OCI-M2 (cell line): Measurements from ENCODE around the gene TADA2B.

Experiments used
- DNase-seq: peaks from one replicate; lab custom pipeline; 2025; ENCODE audit not compliant: unreplicated experiment; lab: John Stamatoyannopoulos, UW

TADA2B gene

GRCh38 chr4:7037425-7037824, 5.7 kb upstream of the TADA2B start:
- DNase-seq, result no peak

- no peak for DNase-seq
These were observed 2.4 kb upstream of the TADA2B start for GRCh38 chr4:7040765-7041164.

- no peak for DNase-seq
These were observed 1.9 kb upstream of the TADA2B start for GRCh38 chr4:7041246-7041645.

- DNase-seq, result no peak
These were observed 1.2 kb upstream of the TADA2B start for GRCh38 chr4:7041801-7042502.

- peak; percentile 43 for DNase-seq
These were observed 479 bp upstream of the TADA2B start for GRCh38 chr4:7042503-7043283.

GRCh38 chr4:7044137-7044930, 1.2 kb downstream of the TADA2B start:
- no peak for DNase-seq

- no peak for DNase-seq
These were observed 2.4 kb downstream of the TADA2B start for GRCh38 chr4:7045553-7045952.

GRCh38 chr4:7045961-7046921, 3.1 kb downstream of the TADA2B start:
- DNase-seq, result no peak

- DNase-seq, result no peak
These were observed 3.8 kb downstream of the TADA2B start for GRCh38 chr4:7046971-7047370.

- DNase-seq, result no peak
These were observed 5.5 kb downstream of the TADA2B start for GRCh38 chr4:7048642-7049041.

GRCh38 chr4:7049295-7049694, 6.1 kb downstream of the TADA2B start:
- no peak for DNase-seq

GRCh38 chr4:7049739-7050138, 6.6 kb downstream of the TADA2B start:
- no peak for DNase-seq

GRCh38 chr4:7050481-7051143, 7.4 kb downstream of the TADA2B start:
- no peak for DNase-seq

- DNase-seq, result no peak
These were observed 7.9 kb downstream of the TADA2B start for GRCh38 chr4:7051144-7051495.

- DNase-seq, result no peak
These were observed 8.7 kb downstream of the TADA2B start for GRCh38 chr4:7051905-7052304.

GRCh38 chr4:7052313-7052712, 9.1 kb downstream of the TADA2B start:
- no peak for DNase-seq

- no peak for DNase-seq
These were observed 9.9 kb downstream of the TADA2B start for GRCh38 chr4:7052923-7053715.

GRCh38 chr4:7054106-7054880, 11.1 kb downstream of the TADA2B start:
- DNase-seq, result no peak
